ENCODE measurements around the gene CHST12.

GRCh38 chr7:2354186-2354938 is 49.0 kb upstream of the CHST12 start, which contains the start of gene EIF3B:
- TF ChIP-seq SIN3A (IDR thresholded peaks at IDR 0.05; ENCODE audit: borderline replicate concordance, insufficient read depth, low read length) (peak; percentile 21; the same call in 1 of the 2 replicates), POLR2AphosphoS5 (IDR thresholded peaks at IDR 0.05; ENCODE audit: low read depth, low read length) (peak; percentile 75; the same call in 1 of the 2 replicates), REST (IDR thresholded peaks at IDR 0.05; ENCODE audit: insufficient read depth in 1 of 2, low read depth in 2 of 2, low read length in 2 of 2) (peak in 1 of 2 experiments; percentile 34; a peak in 1 of 4 replicates), TAF1 (IDR thresholded peaks at IDR 0.05; ENCODE audit: borderline replicate concordance, insufficient read depth, low read length) (peak; percentile 80), FOXP2 (optimal IDR thresholded peaks at IDR 0.05; ENCODE audit: borderline replicate concordance, extremely low read depth, extremely low read length, insufficient read depth) (peak; percentile 94)

Measured in PFSK-1 (cell line).